ENCODE results near the gene STRN3. TPM values are rescaled to one million over a fixed set of nuclear protein-coding genes. Genes with fewer than 3 reads are reported as not detected.
"Not testable (repeated sequence)": the region's sequence is repeated elsewhere in the genome, so short reads cannot be mapped to it uniquely, and the experiment has no call there.

The STRN3 gene
- total RNA-seq, 6 donors from 2014 or later, result 21.9 to 61.4 (median 29.4) TPM

DNA sequence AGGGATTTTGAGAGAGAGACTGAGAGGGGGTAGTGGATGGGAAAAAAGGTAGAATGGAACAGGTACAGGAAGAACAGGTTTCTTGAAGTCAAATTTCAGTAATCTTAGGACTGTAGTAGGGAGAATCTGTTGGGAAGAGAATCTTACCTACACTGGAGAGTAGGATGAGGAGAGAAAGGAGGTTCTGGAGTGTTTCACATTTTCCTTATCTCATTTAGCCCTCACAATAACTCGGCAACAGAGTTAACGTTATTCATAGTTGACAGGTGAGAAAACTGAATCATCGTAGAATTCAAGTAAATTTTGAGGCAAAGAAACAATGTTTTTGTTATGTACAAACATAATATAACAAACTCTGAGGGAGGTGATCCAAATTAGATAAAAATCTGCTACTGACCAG is 17.2 kb upstream of the STRN3 start:
- Histone ChIP-seq H3K27ac (no peak overlapping the region), H3K4me3 (no peak overlapping the region), H3K36me3 (no peaks in the 10 kb centered on the region), H3K9me3 (no peaks in the 10 kb centered on the region), H3K4me1 (peaks cover 0 to 4% (median 2%) of the 10 kb centered on the region in 4 donors), H3K27me3 (no peaks in the 10 kb centered on the region)
- ATAC-seq (ENCODE audit: low FRiP score in 2 of 2) (no peak), DNase-seq (no peak)
- 68 to 76% methylated on average over 3 of the region's 3 CpGs for WGBS, 2 donors
- TF ChIP-seq EP300 (IDR thresholded peaks at IDR 0.05), result no peak
- no peak for TF ChIP-seq POLR2A (IDR thresholded peaks at IDR 0.05)
- no peak for TF ChIP-seq POLR2AphosphoS5 (IDR thresholded peaks at IDR 0.05)
- TF ChIP-seq, protein P1, sequence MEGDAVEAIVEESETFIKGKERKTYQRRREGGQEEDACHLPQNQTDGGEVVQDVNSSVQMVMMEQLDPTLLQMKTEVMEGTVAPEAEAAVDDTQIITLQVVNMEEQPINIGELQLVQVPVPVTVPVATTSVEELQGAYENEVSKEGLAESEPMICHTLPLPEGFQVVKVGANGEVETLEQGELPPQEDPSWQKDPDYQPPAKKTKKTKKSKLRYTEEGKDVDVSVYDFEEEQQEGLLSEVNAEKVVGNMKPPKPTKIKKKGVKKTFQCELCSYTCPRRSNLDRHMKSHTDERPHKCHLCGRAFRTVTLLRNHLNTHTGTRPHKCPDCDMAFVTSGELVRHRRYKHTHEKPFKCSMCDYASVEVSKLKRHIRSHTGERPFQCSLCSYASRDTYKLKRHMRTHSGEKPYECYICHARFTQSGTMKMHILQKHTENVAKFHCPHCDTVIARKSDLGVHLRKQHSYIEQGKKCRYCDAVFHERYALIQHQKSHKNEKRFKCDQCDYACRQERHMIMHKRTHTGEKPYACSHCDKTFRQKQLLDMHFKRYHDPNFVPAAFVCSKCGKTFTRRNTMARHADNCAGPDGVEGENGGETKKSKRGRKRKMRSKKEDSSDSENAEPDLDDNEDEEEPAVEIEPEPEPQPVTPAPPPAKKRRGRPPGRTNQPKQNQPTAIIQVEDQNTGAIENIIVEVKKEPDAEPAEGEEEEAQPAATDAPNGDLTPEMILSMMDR (IDR thresholded peaks at IDR 0.05), result no peak

DNA sequence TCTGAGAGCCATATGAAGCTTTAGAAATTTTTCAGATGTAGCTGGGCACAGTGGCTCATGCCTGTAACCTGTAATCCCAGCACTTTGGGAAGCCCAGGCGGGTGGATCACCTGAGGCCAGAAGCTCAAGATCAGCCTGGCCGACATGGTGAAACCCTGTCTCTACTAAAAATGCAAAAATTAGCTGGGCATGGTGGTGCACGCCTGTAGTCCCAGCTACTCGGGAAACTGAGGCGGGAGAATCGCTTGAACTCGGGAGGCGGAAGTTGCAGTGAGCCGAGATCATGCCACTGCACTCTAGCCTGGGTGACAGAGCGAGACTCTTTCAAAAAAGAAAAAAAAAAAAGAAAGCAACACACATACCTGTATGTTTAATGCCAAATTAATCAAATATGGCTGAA is 16.7 kb upstream of the STRN3 start:
- H3K36me3 ChIP-seq; H3K9me3 ChIP-seq; H3K4me1 ChIP-seq; H3K27ac ChIP-seq; H3K27me3 ChIP-seq; ATAC-seq (ENCODE audit: low FRiP score in 2 of 2); DNase-seq; H3K4me3 ChIP-seq: not testable (repeated sequence)
- WGBS, 2 donors, result 86 to 92% methylated on average over 10 of the region's 10 CpGs

DNA sequence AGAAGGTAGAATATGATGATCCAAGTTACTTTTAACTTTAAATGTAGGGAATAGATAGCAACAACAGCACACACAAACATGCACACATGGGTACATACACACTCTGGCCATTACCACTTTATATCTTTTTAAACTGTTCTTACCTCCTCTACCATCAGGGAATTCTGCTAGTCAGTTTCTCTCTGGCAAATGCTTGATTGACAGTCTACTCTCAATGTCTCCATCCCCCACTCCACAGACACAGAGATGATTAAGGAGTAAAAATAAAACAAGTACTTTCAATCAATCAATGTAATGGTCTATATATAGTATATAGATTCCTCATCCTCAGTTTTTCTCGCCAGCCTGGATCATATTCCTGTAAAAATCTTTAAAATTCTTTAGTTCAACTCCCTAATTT is 16.1 kb upstream of the STRN3 start:
- no peak overlapping the region for H3K27ac ChIP-seq
- no peak overlapping the region for H3K4me3 ChIP-seq
- WGBS, 2 donors, result 83 to 97% methylated on average over 1 of the region's 1 CpG
- ATAC-seq (ENCODE audit: low FRiP score in 2 of 2), result no peak
- H3K36me3 ChIP-seq, result no peaks in the 10 kb centered on the region
- no peak for DNase-seq
- TF ChIP-seq POLR2A (IDR thresholded peaks at IDR 0.05), result no peak
- no peak for TF ChIP-seq EP300 (IDR thresholded peaks at IDR 0.05)
- TF ChIP-seq POLR2AphosphoS5 (IDR thresholded peaks at IDR 0.05), result no peak
- TF ChIP-seq, protein P1 (IDR thresholded peaks at IDR 0.05), result no peak
- H3K4me1 ChIP-seq, result no peaks in the 10 kb centered on the region
- H3K9me3 ChIP-seq, result no peaks in the 10 kb centered on the region
- H3K27me3 ChIP-seq, result no peaks in the 10 kb centered on the region

DNA sequence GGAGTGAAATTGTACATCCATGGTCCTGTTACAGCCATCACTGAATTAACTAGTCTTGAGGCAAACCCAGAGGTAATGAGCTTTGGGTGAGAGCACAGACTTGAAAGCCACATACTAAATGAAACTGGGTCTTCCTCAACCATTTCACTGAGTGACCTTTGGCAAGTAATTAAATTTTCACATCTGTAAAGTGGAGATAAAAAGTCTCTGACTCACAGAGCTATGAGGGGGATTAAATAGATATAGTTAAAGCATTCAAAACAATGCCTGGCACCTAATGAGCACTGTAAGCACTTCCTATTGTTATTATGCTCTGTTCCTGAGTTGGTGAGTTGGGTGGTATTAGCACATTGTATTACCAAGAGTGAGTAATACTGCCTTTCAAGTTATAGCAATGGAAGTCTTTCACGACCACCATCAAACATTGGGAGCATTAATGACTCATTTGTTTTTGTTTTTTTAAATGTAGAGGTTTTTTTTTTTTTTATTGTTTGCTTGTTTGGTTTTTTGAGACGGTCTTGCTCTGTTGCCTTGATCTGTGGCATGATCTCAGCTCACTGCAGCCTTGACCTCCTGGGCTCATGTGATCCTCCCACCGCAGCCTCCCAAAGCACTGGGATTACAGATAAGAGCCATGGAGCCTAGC is 12.5 kb upstream of the STRN3 start:
- WGBS, 2 donors, result 37 to 57% methylated on average over 2 to 3 of the region's 3 CpGs
- peak in 1 of 2 donors; percentile 61 for ATAC-seq (ENCODE audit: low FRiP score in 2 of 2)
- TF ChIP-seq EP300 (IDR thresholded peaks at IDR 0.05), result peak in 1 of 4 donors; percentile 5
- no peak for TF ChIP-seq POLR2AphosphoS5 (IDR thresholded peaks at IDR 0.05)

DNA sequence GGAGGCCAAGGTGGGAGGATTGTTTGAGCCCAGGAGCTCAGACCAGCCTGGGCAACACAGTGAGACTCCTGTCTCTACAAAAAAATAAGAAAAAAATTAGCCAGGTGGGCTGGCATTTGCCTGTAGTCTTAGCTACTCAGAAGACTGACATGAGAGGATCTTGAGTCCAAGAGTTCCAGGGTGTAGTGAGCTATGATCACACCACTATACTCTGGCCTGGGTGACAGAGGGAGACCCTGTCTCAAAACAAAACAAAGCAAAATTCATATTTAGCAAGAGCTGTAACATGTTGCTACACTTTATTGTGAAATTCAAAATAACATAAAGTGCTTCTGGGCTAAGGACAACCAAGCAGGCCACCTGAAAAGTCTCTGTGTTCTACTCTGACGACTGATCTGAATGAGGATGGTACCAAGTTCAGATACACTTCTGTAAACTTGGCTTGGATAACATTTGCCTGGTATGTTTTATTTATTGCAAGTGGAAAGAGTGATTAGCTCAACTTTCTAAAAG is 11.6 kb upstream of the STRN3 start:
- Histone ChIP-seq H3K36me3 (peaks cover 0 to 3% (median 0%) of the 10 kb centered on the region in 4 donors), H3K4me3 (no peak overlapping the region), H3K4me1 (no peaks in the 10 kb centered on the region), H3K9me3 (no peaks in the 10 kb centered on the region), H3K27ac (no peak overlapping the region), H3K27me3 (no peaks in the 10 kb centered on the region)
- WGBS, 2 donors, result 52 to 53% methylated on average over 1 of the region's 1 CpG
- DNase-seq (no peak), ATAC-seq (ENCODE audit: low FRiP score in 2 of 2) (no peak)
- TF ChIP-seq, protein P1 (IDR thresholded peaks at IDR 0.05), result no peak
- no peak for TF ChIP-seq POLR2AphosphoS5 (IDR thresholded peaks at IDR 0.05)
- TF ChIP-seq POLR2A (IDR thresholded peaks at IDR 0.05), result no peak
- no peak for TF ChIP-seq EP300 (IDR thresholded peaks at IDR 0.05)

More for the DNA sequence above, 12.5 kb upstream of the STRN3 start:
- Histone ChIP-seq H3K4me1 (no peaks in the 10 kb centered on the region), H3K9me3 (no peaks in the 10 kb centered on the region), H3K27me3 (no peaks in the 10 kb centered on the region), H3K36me3 (peaks cover 0 to 3% (median 0%) of the 10 kb centered on the region in 4 donors), H3K4me3 (no peak overlapping the region), H3K27ac (no peak overlapping the region)
- no peak for DNase-seq

DNA sequence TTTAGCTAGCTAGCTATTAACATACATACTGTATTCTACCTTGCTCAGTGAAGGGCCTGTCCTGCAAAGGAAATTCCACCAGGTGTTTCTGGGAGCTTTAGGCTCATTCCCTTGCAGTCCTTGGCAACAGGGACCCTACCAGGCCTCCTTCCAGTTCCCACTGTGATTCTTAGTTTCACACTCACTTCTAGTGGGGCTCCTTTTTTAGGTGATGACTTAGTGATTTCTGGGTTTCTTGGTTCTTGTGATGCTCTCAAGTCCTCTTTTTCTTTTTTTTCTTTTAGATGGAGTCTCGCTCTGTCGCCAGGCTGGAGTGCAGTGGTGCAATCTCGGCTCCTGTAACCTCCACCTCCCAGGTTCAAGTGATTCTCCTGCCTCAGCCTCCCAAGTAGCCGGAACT is 10.4 kb upstream of the STRN3 start:
- H3K4me3 ChIP-seq, result no peak overlapping the region
- H3K27ac ChIP-seq, result no peak overlapping the region
- no peak for TF ChIP-seq POLR2AphosphoS5 (IDR thresholded peaks at IDR 0.05)
- TF ChIP-seq EP300 (IDR thresholded peaks at IDR 0.05), result no peak
- TF ChIP-seq POLR2A (IDR thresholded peaks at IDR 0.05), result no peak
- TF ChIP-seq, protein P1 (IDR thresholded peaks at IDR 0.05), result no peak
- DNase-seq (no peak), ATAC-seq (ENCODE audit: low FRiP score in 2 of 2) (no peak)
- 93 to 96% methylated on average over 3 to 4 of the region's 4 CpGs for WGBS, 2 donors
- H3K4me1 ChIP-seq, result no peaks in the 10 kb centered on the region
- no peaks in the 10 kb centered on the region for H3K27me3 ChIP-seq
- peaks cover 0 to 3% (median 0%) of the 10 kb centered on the region in 4 donors for H3K36me3 ChIP-seq
- no peaks in the 10 kb centered on the region for H3K9me3 ChIP-seq
